HEK293 (cell line): ENCODE data around the gene UCHL3.

ENCODE experiments used
- CTCF ChIP-seq: fragments of 450-650 bp; formaldehyde crosslinking; IDR thresholded peaks from 2 replicates; pipeline ENCODE4 v1.5.1; 2016; ENCODE audit warnings: missing biosample characterization, missing genetic modification characterization
- INSM2 ChIP-seq: fragments of 450-650 bp; formaldehyde crosslinking; IDR thresholded peaks from 2 replicates; pipeline ENCODE4 v1.5.1; 2016; ENCODE audit warnings: missing biosample characterization, missing genetic modification characterization
- PRDM1 ChIP-seq: fragments of 450-650 bp; formaldehyde crosslinking; IDR thresholded peaks from 2 replicates; pipeline ENCODE4; 2016; ENCODE audit warnings: missing biosample characterization, missing genetic modification characterization
- ZNF747 ChIP-seq: fragments of 450-650 bp; formaldehyde crosslinking; IDR thresholded peaks from 2 replicates; pipeline ENCODE4 v1.5.1; 2016; ENCODE audit warnings: missing biosample characterization, missing genetic modification characterization

- TF ChIP-seq CTCF (tag by site-specific recombination) (no peak), ZNF747 (no peak), PRDM1 (no peak), INSM2 (tag by site-specific recombination) (no peak)
Observed at GRCh38 chr13:75645141-75645540, 95.5 kb downstream of the UCHL3 start.
